Stimulated activated naive CD8-positive, alpha-beta T cell treated with anti-CD3 and anti-CD28 coated beads, Interleukin-15, amount 100 ng/mL, for 72 hours (primary cell): ENCODE data around the gene MICAL1.
"Not testable (repeated sequence)": the region's sequence is repeated elsewhere in the genome, so short reads cannot be mapped to it uniquely, and the experiment has no call there.

ENCODE experiments used
- ATAC-seq: fragments of 150-1000 bp; cut with Tn5 transposase; 2 replicates; pipeline ENCODE4 v1.10.0; 2021; ENCODE audit warnings: mild to moderate bottlenecking, moderate library complexity
- DNase-seq, 2 donors: peaks; one replicate each; pipeline ENCODE4 v3.0.0; 2021 to 2022
- H3K27ac Mint-ChIP-seq, 2 donors: one replicate each; pipeline ENCODE4 v1.8.0; 2022; ENCODE audit warnings: mild to moderate bottlenecking in 2 of 2, mixed read lengths in 2 of 2, moderate library complexity in 2 of 2
- H3K27me3 Mint-ChIP-seq: one replicate; pipeline ENCODE4 v1.8.0; 2022; ENCODE audit warnings: mixed read lengths
- H3K4me1 Mint-ChIP-seq: one replicate; pipeline ENCODE4 v1.8.0; 2022; ENCODE audit warnings: mild to moderate bottlenecking, mixed read lengths
- H3K4me3 Mint-ChIP-seq, 2 donors: one replicate each; pipeline ENCODE4 v1.8.0; 2022; ENCODE audit warnings: mild to moderate bottlenecking in 2 of 2, mixed read lengths in 2 of 2, moderate library complexity in 1 of 2
- H3K9me3 Mint-ChIP-seq, 2 donors: one replicate each; pipeline ENCODE4 v1.8.0; 2022; ENCODE audit warnings: mixed read lengths in 2 of 2

Gene MICAL1

GRCh38 chr6:109466212-109466923 lies 10.8 kb upstream of the MICAL1 start:
- Mint-ChIP-seq H3K27ac (no peak overlapping the region), H3K27me3 (no peaks in the 10 kb centered on the region), H3K4me3 (no peak overlapping the region), H3K9me3 (no peaks in the 10 kb centered on the region), H3K4me1 (peaks cover 77% of the 10 kb centered on the region)
- ATAC-seq (no peak), DNase-seq (no peak)

DNA sequence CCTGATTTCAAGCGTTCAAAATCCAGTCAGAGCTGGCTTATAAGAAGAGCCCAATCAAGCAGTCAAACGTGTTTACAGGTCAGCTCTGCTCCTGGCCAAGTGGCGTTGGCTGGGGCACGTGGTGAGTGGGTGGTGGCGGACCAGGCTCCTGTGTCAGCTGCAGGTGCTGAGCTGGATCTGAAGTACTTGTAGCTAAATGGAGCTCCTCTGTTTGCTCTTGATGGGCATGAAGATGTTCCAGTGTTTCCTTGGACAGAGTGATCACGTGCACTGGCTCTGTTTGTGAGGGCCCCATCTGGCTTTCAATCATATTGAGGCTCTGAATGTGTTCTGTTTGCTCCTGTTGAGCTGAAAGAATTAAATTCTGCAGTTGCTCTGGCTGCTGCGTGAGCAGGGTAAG lies 10.2 kb upstream of the MICAL1 start:
- no peak for ATAC-seq
- no peaks in the 10 kb centered on the region for H3K9me3 Mint-ChIP-seq
- no peaks in the 10 kb centered on the region for H3K27me3 Mint-ChIP-seq
- H3K4me3 Mint-ChIP-seq: no peak overlapping the region
- peaks cover 71% of the 10 kb centered on the region for H3K4me1 Mint-ChIP-seq
- DNase-seq: no peak
- H3K27ac Mint-ChIP-seq: peak overlapping the region; percentile 28 to 63

DNA sequence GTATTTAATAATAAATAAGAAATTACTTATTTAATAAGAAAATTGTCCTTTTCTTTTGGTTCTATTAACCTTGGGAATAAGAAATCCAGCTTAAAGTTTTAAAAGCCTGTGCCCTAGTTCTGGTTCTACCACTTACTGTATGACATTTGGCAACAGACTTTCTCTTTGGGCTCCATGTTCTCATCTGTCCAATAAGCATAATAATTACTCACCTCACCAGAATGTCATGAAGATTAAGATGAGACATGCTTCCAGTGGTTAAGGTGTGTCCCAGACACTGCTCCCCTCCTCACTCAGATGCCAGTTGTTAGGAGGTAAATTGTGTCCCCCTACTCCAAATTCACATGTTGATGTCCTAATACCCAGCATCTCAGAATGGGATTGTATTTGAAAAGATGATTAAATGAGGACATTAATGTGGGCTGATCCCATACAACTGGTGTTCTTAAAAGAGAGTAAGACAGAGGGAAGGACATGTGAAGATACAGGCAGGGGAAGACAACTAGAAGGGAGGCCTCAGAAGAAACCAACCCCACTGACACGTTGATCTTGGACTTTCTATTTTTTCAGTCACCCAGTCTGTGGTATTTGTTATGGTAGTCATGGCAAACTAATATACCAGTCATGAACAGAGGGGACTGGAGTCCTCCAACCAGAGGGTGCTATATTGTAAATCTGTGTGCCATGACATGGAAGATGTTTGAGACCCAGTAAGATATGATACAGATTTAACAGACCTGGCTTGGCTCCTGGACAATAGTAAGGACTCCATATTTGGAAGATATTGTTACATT lies 6.4 kb upstream of the MICAL1 start:
- no peaks in the 10 kb centered on the region for H3K27me3 Mint-ChIP-seq
- H3K4me1 Mint-ChIP-seq: peaks cover 72% of the 10 kb centered on the region
- H3K9me3 Mint-ChIP-seq: no peaks in the 10 kb centered on the region
- H3K4me3 Mint-ChIP-seq: no peak overlapping the region
- H3K27ac Mint-ChIP-seq: no peak overlapping the region
- ATAC-seq: peak; percentile 15
- no peak for DNase-seq

DNA sequence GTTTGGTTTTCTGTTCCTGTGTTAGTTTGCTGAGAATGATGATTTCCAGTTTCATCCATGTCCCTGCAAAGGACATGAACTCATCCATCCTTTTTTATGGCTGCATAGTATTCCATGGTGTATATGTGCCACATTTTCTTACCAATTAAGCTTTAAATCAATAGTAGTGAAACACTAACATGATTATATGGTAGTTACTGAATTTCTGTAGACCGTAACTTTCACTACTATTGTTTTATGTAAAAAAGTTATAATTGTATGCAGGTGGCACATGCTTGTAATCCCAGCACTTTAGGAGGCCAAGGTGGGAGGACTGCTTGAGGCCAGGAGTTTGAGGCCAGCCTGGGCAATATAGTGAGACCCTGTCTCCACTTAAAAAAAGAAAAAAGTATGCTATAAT lies 5.6 kb upstream of the MICAL1 start:
- H3K27ac Mint-ChIP-seq, ATAC-seq, H3K9me3 Mint-ChIP-seq, H3K4me3 Mint-ChIP-seq, DNase-seq, H3K27me3 Mint-ChIP-seq: not testable (repeated sequence)
- peaks cover 75% of the 10 kb centered on the region for H3K4me1 Mint-ChIP-seq

DNA sequence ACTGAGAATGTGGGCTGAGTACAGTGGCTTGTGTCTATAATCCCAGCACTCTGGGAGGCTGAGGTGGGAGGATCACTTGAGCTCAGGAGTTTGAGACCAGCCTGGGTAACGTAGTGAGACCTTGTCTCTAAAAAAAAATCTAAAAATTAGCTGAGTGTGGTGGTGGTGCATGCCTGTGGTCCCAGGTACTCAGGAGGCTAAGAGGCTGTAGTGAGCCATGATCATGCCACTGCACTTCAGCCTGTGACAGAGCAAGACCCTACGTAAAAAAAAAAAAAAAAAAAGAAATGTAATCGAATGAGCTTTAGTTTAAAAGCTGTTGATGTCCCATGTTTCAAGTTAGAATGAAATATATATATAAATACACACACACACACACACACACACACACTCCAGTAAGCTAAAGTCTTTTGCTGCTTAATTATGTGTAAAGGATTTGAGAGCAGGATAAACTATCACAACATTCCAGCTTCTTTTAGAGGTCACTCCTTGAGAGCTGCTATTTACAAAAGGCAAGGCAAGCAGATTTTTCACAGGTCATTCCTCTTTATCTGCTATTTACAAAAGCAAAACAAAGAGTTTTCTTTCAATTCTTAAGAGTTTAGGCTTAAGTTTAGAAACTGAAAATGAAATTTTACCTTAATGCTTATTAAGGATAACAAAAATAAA lies 4.7 kb upstream of the MICAL1 start:
- no peak for DNase-seq

GRCh38 chr6:109458774-109459531 lies 3.4 kb upstream of the MICAL1 start:
- Mint-ChIP-seq H3K27me3 (no peaks in the 10 kb centered on the region), H3K4me1 (peaks cover 66% of the 10 kb centered on the region), H3K27ac (peak overlapping the region in 1 of 2 donors; percentile 5), H3K9me3 (no peaks in the 10 kb centered on the region), H3K4me3 (peak overlapping the region; percentile 1 to 25)
- DNase-seq (peak; percentile 46 to 60), ATAC-seq (peak; percentile 67)

More for the DNA sequence above, 4.7 kb upstream of the MICAL1 start:
- Mint-ChIP-seq H3K27ac (no peak overlapping the region), H3K4me1 (peaks cover 68% of the 10 kb centered on the region), H3K9me3 (no peaks in the 10 kb centered on the region), H3K27me3 (no peaks in the 10 kb centered on the region), H3K4me3 (no peak overlapping the region)
- ATAC-seq: no peak

GRCh38 chr6:109457562-109457996 lies 2.0 kb upstream of the MICAL1 start:
- no peaks in the 10 kb centered on the region for H3K9me3 Mint-ChIP-seq
- H3K27me3 Mint-ChIP-seq: no peaks in the 10 kb centered on the region
- DNase-seq (no peak), ATAC-seq (no peak)
- H3K27ac Mint-ChIP-seq: no peak overlapping the region
- H3K4me3 Mint-ChIP-seq: no peak overlapping the region
- H3K4me1 Mint-ChIP-seq: peaks cover 74% of the 10 kb centered on the region

DNA sequence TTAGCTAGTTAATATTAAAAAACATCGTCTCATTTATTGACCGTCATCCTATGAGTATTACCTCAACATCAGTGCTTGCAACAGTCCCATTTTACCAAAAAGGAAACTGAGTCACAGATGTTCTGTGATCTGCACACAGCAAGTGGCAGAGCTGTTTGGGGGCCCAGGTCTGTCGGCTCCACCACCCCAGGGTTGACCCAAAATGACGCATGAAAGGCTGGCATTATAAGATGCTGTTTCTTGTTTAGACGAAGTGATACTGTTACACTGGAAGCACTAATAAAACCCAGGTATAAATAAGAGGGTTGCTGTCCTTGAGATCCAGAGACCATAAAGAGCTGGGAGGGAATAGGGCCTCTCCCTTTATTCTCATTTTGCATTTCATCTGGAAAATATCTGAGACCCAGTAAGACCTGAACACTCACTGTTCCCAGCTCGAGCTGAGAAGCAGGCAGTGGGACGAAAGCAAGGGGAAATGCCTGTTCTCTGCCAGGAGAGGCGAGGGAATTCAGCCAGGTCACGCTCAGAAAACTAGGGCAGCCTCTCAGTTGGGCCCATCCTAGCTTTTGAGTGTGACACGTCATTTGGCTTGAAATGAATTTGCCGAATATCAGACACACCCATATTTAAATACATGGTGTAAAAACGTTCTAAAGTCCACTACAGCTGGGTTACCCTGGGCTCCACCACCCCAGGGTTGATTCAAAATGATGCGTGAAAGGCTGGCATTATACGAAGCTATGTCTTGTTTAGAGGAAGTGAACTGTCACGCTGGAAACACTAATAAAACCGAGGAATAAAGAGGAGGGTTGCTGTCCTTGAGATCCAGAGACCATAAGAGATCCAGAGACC lies 1.4 kb upstream of the MICAL1 start:
- H3K9me3 Mint-ChIP-seq: no peaks in the 10 kb centered on the region
- peaks cover 74% of the 10 kb centered on the region for H3K4me1 Mint-ChIP-seq
- H3K27ac Mint-ChIP-seq: no peak overlapping the region
- no peaks in the 10 kb centered on the region for H3K27me3 Mint-ChIP-seq
- DNase-seq (no peak), ATAC-seq (no peak)
- H3K4me3 Mint-ChIP-seq: peak overlapping the region; percentile 13 to 32

GRCh38 chr6:109456111-109456583 lies 575 bp upstream of the MICAL1 start:
- DNase-seq (no peak), ATAC-seq (no peak)
- H3K4me3 Mint-ChIP-seq: peak overlapping the region; percentile 14 to 64
- H3K27me3 Mint-ChIP-seq: no peaks in the 10 kb centered on the region
- H3K9me3 Mint-ChIP-seq: no peaks in the 10 kb centered on the region
- H3K27ac Mint-ChIP-seq: no peak overlapping the region
- H3K4me1 Mint-ChIP-seq: peaks cover 73% of the 10 kb centered on the region

DNA sequence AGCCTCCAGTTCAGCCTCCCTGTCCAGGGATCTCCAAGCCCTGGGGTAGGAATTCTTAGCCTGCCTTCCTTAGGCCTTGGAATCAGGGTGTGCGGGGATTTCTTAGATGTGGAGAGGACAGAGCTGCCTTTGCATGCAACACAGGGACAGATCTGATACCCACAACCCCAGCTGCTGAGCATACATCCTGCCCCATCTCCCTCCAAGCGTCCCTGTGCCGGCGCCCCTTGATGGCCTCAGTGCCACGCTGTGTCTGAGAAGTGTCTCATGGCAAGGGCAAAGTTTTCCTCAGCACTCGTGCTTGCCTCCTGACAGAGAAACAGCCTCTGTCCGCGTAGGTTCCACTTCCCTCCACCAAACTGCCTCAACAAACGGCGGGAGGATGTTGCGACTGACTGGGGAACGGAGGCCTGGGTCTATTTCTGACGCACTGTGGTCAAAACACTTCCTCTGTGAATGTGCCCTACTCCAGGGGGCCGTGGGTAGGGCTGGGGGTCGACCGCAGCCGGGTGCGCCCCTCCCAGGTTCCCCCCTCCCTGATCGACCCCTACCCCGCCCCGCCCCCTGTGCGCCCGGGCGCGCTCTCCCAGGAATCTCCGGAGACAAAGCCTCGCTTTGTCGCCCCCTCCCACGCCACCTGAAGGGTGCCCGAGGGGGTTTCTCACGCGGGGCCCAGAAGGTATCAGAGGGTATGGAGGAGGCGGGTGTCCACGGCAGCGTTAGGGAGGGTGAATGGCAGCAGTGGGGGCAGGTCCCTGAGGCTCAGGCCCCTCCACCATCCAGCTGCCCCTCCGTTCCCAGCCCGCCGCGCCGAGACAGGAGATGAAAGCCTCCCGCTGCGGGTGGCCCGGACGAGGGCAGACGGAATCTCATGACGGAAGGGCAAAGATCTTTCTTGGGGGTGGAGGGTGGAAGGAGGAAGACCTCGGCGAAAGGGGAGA lies 806 bp downstream of the MICAL1 start:
- peak overlapping the region; percentile 96 for H3K27ac Mint-ChIP-seq
- DNase-seq (peak; percentile 72 to 84), ATAC-seq (peak; percentile 72)
- no peaks in the 10 kb centered on the region for H3K27me3 Mint-ChIP-seq
- H3K9me3 Mint-ChIP-seq: no peaks in the 10 kb centered on the region
- H3K4me3 Mint-ChIP-seq: peak overlapping the region; percentile 94 to 95
- H3K4me1 Mint-ChIP-seq: peaks cover 81% of the 10 kb centered on the region

DNA sequence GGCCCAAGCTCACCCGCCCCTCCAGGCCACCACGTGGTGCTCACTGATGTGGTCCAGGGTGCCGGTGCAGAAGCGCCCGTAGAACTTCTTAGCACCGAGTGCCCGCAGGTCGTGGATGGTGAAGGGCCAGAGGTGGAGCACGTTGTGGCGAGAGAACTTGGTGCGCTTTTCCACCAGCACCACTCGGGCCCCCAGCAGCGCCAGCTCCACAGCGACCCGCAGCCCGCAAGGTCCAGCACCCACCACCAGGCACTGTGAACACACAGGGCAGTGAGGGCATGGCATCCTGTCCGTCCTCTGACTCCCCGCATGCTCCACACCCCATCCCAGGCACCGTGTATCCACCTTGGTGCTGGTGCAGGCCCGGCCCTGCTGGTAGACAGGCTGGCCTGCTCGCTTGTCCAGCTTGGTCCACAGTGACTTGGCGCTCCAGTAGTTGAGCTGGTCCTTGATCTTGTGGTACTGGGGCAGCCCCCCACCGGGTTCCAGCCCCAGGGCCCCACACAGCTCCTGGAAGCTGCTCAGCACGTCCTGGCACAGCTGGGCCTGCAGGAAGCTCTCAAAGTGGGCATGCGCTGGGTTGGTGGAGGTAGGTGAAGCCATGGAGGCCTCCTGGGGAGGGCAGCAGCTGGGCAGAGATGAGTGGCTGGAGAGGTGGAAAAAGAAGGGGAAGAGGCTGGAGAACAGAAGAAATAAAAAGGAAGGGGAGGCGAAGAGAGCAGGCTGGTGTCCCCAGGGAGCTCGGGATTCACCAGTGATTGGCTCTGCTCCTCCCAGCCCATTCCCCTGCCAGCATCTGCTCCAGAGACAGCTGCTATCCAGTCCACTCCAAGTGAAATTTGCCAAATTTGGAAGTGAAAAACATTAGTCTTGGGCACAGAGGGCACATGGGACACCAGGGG lies 1.7 kb downstream of the MICAL1 start:
- no peaks in the 10 kb centered on the region for H3K27me3 Mint-ChIP-seq
- no peak for ATAC-seq
- peak overlapping the region; percentile 96 for H3K27ac Mint-ChIP-seq
- peaks cover 81% of the 10 kb centered on the region for H3K4me1 Mint-ChIP-seq
- no peaks in the 10 kb centered on the region for H3K9me3 Mint-ChIP-seq
- H3K4me3 Mint-ChIP-seq: peak overlapping the region; percentile 94 to 95
- DNase-seq: no peak

GRCh38 chr6:109453156-109453555 lies 2.4 kb downstream of the MICAL1 start:
- no peaks in the 10 kb centered on the region for H3K27me3 Mint-ChIP-seq
- DNase-seq (no peak), ATAC-seq (no peak)
- H3K27ac Mint-ChIP-seq: peak overlapping the region in 1 of 2 donors; percentile 54
- peaks cover 82% of the 10 kb centered on the region for H3K4me1 Mint-ChIP-seq
- no peak overlapping the region for H3K4me3 Mint-ChIP-seq
- H3K9me3 Mint-ChIP-seq: no peaks in the 10 kb centered on the region

GRCh38 chr6:109452181-109452580 lies 3.4 kb downstream of the MICAL1 start:
- no peak overlapping the region for H3K27ac Mint-ChIP-seq
- peaks cover 78% of the 10 kb centered on the region for H3K4me1 Mint-ChIP-seq
- H3K9me3 Mint-ChIP-seq: no peaks in the 10 kb centered on the region
- ATAC-seq (no peak), DNase-seq (no peak)
- H3K27me3 Mint-ChIP-seq: no peaks in the 10 kb centered on the region
- no peak overlapping the region for H3K4me3 Mint-ChIP-seq
